MM.1S (cell line): ENCODE measurements around the gene ST6GALNAC4.

Experiments
- CTCF ChIP-seq: fragments of 300-600 bp; sonication (generic); IDR thresholded peaks from 2 replicates; pipeline ENCODE4 v1.5.1; 2016; ENCODE audit warnings: antibody characterized with exemption, low read length, mixed read lengths
- EZH2 ChIP-seq: fragments of 300-600 bp; sonication (generic); optimal IDR thresholded peaks from 2 replicates; pipeline ENCODE3; 2017; ENCODE audit warnings: low read depth, mild to moderate bottlenecking, antibody characterized with exemption, low read length, mixed read lengths

DNA sequence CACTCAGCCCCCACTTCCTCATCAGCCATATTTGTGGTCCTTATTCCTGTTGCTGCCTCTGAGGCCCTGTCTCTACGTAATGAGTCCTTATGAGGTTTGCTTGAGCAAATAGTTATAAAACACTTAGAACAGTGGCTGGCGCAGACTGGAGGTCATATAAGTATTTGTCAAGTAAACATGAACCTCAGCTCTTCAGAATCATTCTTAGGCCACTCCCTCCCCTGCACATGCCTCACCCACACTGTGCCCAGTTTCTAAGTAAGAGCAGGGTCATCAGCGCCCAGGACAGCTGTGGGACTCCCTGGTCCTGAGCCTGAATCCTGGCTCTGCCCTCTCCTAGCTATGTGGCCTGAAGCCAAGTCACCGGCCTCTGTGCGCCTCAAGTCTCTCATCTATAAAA lies 4.0 kb downstream of the ST6GALNAC4 start:
- no peak for TF ChIP-seq CTCF
- TF ChIP-seq EZH2 = no peak
